Stimulated activated naive B cell treated with anti-CD40 and anti-IgM and Interleukin-4, amounts not matched to agents 10 μg/mL and 1 μg/mL and 100 μg/mL, for 72 hours (primary cell): Measurements from ENCODE around the gene SLC19A2.

Source experiments
- ATAC-seq, 2 donors: fragments of 150-1000 bp; cut with Tn5 transposase; replicated peaks; 2 replicates each; pipeline ENCODE4 v1.10.0; 2021; ENCODE audit warnings: moderate library complexity in 1 of 2
- DNase-seq: peaks from one replicate; pipeline ENCODE4 v3.0.0; 2021
- H3K27ac Mint-ChIP-seq: one replicate; pipeline ENCODE4 v1.8.0; 2022; ENCODE audit warnings: mild to moderate bottlenecking, mixed read lengths
- H3K27me3 Mint-ChIP-seq, 2 donors: one replicate each; pipeline ENCODE4 v1.8.0; 2022; ENCODE audit warnings: mixed read lengths in 2 of 2
- H3K36me3 Mint-ChIP-seq, 2 donors: one replicate each; pipeline ENCODE4 v1.8.0; 2022; ENCODE audit warnings: mixed read lengths in 2 of 2, mild to moderate bottlenecking in 1 of 2
- H3K4me1 Mint-ChIP-seq, 2 donors: one replicate each; pipeline ENCODE4 v1.8.0; 2022; ENCODE audit warnings: mixed read lengths in 2 of 2, mild to moderate bottlenecking in 1 of 2
- H3K4me3 Mint-ChIP-seq, 2 donors: one replicate each; pipeline ENCODE4 v1.8.0; 2022; ENCODE audit warnings: mild to moderate bottlenecking in 2 of 2, mixed read lengths in 2 of 2, moderate library complexity in 1 of 2
- H3K9me3 Mint-ChIP-seq, 2 donors: one replicate each; pipeline ENCODE4 v1.8.0; 2022; ENCODE audit warnings: mixed read lengths in 2 of 2, mild to moderate bottlenecking in 1 of 2

SLC19A2 gene

DNA sequence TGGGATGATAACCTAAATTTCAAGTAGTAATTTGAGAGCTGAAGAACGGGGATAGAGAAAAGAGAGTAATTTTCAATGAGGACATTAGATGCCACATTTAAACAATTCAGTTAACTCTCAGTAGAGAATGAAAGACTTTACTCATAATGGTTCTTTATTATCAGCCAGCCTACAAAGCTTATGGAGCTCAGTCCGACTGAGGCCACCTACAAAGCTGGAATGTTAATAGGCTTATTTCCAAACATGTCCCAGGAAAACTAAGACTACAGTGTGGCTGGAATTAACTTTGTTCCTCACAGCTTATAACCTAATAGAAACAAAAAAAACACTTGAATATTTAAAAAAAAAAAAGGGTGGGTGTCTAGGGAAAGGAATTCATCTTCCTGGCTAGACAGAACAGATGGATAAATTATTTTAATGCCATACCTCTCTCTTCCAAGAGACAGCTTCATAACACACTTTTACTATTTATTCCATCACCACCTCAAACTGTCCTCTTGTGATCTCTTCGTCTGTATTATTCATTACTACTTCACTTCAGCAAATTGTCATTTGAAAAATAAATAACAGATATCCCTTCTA is 9.8 kb downstream of the SLC19A2 start:
- Mint-ChIP-seq H3K9me3 (no peaks in the 10 kb centered on the region), H3K27ac (no peak overlapping the region), H3K4me1 (no peaks in the 10 kb centered on the region), H3K36me3 (peaks cover 9 to 13% of the 10 kb centered on the region in 2 donors), H3K27me3 (no peaks in the 10 kb centered on the region), H3K4me3 (no peak overlapping the region)
- ATAC-seq: no peak
- DNase-seq: no peak

DNA sequence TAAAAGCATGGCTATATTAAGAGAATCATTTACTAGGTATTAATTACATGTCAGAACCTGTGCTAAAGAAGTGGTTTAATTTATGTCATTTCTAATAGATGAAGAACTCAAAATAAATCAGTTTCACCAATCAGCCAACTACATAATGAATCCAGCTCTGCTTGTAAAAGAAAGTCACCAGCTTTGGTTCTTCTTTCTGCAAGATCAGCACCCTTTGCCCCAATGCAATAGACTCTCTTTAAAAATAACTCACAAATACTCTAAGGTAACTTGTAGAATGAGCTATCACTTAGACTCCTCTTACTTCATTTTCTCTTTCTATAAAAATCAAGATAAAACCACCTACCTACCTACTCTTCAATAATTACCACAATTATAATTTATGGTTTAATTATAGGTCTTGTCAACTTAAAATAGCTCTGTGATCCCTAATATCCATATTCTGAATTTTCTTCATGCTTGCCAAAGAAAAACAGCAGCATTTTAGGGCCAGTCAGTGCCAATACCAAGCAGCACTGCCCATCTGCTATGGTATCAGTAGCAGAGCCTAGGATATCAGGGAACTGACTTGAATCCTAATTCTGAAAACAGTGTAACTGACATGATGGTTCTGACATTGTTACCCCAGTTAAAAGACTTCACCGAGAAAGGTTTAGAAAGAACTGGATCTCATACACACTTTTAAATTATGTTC is 11.3 kb downstream of the SLC19A2 start:
- no peak for DNase-seq
- Mint-ChIP-seq H3K4me3 (no peak overlapping the region), H3K27ac (no peak overlapping the region), H3K36me3 (peaks cover 9 to 13% of the 10 kb centered on the region in 2 donors), H3K9me3 (no peaks in the 10 kb centered on the region), H3K4me1 (no peaks in the 10 kb centered on the region), H3K27me3 (no peaks in the 10 kb centered on the region)
- ATAC-seq: no peak

DNA sequence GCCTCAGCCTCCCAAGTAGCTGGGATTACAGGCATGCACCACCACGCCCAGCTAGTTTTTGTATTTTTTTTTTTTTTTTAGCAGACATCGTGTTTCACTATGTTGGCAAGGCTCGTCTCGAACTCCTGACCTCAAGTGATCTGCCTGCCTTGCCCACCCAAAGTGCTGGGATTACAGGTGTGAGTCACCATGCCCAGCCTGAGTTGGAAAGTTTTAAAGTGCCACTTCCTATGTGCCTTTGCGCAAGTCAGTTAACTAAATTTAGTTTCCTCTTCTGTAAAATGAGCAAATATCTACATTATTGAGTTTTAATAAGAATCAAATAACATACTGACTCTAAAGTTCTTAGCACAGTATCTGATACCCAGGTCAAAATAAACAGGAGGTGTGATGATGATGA is 12.4 kb downstream of the SLC19A2 start:
- H3K4me3 Mint-ChIP-seq: no peak overlapping the region
- ATAC-seq: no peak

DNA sequence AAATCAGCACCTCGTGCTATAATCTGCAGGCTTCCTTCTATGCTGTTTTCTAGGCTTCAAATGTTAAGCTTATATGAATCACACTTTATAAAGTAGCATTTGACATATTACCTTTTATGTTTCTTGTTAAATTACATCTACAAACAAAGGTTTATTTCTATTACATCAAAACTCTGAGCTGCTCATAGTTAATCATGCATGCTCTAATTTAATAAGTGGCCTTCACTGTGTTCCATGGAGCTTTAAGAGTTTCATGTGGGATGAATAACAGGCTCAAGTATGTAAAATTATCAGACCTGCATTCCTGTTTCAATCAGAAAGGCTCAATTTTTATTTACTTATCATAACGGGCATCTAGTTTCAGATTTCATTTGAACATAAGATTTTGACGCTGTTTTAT is 13.0 kb downstream of the SLC19A2 start:
- no peaks in the 10 kb centered on the region for H3K4me1 Mint-ChIP-seq
- ATAC-seq (no peak), DNase-seq (no peak)
- no peaks in the 10 kb centered on the region for H3K27me3 Mint-ChIP-seq
- H3K9me3 Mint-ChIP-seq: no peaks in the 10 kb centered on the region
- H3K4me3 Mint-ChIP-seq: no peak overlapping the region
- no peak overlapping the region for H3K27ac Mint-ChIP-seq
- peaks cover 7 to 19% of the 10 kb centered on the region in 2 donors for H3K36me3 Mint-ChIP-seq

More for the DNA sequence above, 12.4 kb downstream of the SLC19A2 start:
- no peaks in the 10 kb centered on the region for H3K4me1 Mint-ChIP-seq
- no peaks in the 10 kb centered on the region for H3K27me3 Mint-ChIP-seq
- no peak overlapping the region for H3K27ac Mint-ChIP-seq
- no peaks in the 10 kb centered on the region for H3K9me3 Mint-ChIP-seq
- peaks cover 9 to 19% of the 10 kb centered on the region in 2 donors for H3K36me3 Mint-ChIP-seq
- DNase-seq: no peak

DNA sequence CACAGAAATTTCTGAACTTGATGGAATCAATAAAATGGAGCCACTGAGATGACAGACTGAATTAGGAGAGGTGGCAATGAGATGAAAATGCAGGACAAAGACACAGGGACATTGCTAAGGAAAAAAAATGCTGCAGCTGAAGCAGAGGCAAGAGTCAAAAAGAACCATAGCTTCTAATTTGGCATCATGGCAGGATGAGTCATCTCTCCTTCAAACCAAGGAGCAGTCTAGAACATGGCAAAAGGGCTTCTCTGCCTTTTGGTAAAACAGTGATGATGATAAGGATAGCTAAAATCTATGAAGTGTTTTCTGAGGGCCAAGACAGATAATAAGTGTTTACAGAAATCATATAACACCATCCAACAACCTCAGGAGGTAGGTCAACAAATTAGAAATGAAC is 16.8 kb downstream of the SLC19A2 start:
- DNase-seq: no peak
- Mint-ChIP-seq H3K27me3 (no peaks in the 10 kb centered on the region), H3K9me3 (no peaks in the 10 kb centered on the region), H3K27ac (no peak overlapping the region), H3K36me3 (peaks cover 2 to 10% of the 10 kb centered on the region in 2 donors), H3K4me3 (no peak overlapping the region), H3K4me1 (no peaks in the 10 kb centered on the region)
- ATAC-seq: no peak

DNA sequence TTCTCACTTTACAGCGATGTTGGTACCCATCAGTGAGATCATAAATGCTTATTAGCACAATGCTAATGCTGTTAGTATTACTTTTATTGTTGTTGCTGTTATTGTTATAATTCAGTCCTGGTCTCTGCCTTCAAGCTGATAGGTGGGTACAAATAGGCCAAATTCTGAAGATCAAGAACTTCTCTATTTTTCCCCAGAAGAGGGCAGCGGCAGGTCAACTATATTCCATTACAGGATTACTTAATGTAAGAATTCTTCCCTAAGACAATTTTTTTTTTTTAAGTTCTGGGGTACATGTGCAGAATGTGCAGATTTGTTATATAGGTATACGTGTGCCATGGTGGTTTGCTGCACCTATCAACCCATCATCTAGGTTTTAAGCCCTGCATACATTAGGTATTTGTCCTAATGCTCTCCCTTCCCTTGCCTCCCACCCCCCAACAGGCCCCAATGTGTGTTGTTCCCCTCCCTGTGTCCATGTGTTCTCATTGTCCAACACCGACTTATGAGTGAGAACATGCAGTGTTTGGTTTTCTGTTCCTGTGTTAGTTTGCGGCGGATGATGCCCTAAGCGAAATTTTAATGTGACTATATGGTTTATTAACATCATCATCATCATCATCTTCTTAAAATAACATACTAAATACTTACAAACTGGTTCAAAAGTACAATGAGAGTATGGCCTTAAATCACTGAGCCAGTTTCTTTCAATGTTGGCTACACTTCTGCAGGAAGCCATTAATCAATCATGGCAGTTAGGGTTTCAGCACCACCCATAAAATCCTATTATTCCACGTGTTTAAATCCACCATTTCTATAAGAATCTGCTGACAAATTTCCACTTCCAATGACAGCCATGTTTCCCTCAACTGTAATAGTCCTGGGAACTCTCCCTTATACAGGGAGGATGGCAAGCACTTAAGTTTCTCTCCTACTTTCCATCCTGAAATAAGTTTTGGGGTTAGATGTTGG is 19.2 kb downstream of the SLC19A2 start:
- ATAC-seq (no peak), DNase-seq (no peak)
- Mint-ChIP-seq H3K9me3 (no peaks in the 10 kb centered on the region), H3K27me3 (peaks cover 0 to 1% of the 10 kb centered on the region in 2 donors), H3K4me1 (no peaks in the 10 kb centered on the region), H3K36me3 (peaks cover 2 to 10% of the 10 kb centered on the region in 2 donors), H3K4me3 (no peak overlapping the region), H3K27ac (no peak overlapping the region)

DNA sequence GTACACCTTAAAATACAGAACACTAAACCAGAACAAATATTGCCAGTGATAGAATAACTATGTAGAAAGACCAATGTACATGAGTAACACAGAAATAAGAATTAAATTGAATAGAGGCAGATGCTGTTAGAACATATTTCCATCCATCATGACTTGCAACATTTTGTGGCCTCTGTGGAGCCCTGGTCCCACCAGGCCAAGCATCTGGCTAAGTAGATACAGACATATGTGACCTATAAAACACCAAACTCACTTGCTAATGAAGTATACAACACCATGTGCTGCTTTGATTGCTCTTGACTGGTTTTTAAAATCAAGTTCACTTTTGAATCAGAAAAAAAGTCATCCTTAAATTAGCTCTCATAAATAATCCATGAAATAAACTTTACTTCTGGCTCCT is 20.5 kb downstream of the SLC19A2 start:
- H3K27me3 Mint-ChIP-seq: peaks cover 9 to 13% of the 10 kb centered on the region in 2 donors
- H3K4me1 Mint-ChIP-seq: peaks cover under 1 to 3% of the 10 kb centered on the region in 2 donors
- no peak overlapping the region for H3K27ac Mint-ChIP-seq
- H3K9me3 Mint-ChIP-seq: peaks cover 0 to 2% of the 10 kb centered on the region in 2 donors
- no peak overlapping the region for H3K4me3 Mint-ChIP-seq
- no peak for ATAC-seq
- peaks cover 2 to 14% of the 10 kb centered on the region in 2 donors for H3K36me3 Mint-ChIP-seq
- no peak for DNase-seq

DNA sequence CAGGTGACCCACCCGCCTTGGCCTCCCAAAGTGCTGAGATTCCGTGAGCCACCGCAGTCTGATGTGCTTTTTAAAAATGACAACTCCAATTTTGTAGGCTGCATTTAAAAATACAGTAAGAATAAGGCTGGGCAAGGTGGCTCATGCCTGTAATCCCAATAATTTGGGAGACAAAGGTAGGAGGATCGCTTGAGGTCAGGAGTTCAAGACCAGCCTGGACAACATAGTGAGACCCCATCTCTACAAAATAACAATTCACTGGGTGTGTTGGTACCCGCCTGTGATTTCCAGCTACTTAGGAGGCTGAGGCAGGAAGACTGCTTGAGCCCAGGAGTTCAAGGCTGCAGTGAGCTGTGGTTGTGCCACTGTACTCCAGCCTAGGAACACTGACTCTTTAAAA is 23.4 kb downstream of the SLC19A2 start:
- no peak overlapping the region for H3K27ac Mint-ChIP-seq
- no peak overlapping the region for H3K4me3 Mint-ChIP-seq
- DNase-seq (no peak), ATAC-seq (no peak)
- H3K27me3 Mint-ChIP-seq: peaks cover 13 to 16% of the 10 kb centered on the region in 2 donors
- peaks cover 1 to 6% of the 10 kb centered on the region in 2 donors for H3K4me1 Mint-ChIP-seq
- H3K9me3 Mint-ChIP-seq: peaks cover under 1 to 2% of the 10 kb centered on the region in 2 donors
- peaks cover 2 to 5% of the 10 kb centered on the region in 2 donors for H3K36me3 Mint-ChIP-seq

DNA sequence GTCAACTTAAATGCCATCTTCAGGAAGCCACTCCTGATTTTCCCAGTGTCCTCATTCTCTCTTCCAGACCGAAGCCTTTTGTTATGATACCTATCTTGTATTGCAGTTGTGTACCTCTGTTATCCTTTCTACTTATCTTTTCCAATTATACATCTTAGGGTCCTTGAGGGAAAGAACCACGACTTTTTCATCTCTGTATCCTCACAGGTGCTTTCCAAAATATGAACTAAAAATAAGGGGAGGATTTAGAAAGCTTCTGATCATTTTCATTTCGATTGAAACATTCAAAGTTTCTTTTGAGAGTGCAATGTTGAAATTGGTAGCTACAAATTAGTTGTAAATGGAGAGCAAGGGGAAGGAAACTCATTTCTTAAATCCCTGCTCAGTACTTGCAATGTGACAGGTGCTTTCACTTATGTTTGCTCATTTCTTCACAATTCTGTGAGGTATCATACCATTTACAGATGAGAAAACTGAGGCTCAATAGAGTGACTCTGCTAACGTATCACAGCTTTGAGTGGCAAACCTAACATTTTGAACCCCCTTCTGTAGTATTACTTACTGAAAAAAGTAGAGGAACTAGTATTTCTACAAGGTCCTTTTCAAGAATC is 24.2 kb downstream of the SLC19A2 start:
- peaks cover 13 to 16% of the 10 kb centered on the region in 2 donors for H3K27me3 Mint-ChIP-seq
- peaks cover 5 to 6% of the 10 kb centered on the region in 2 donors for H3K9me3 Mint-ChIP-seq
- H3K27ac Mint-ChIP-seq: no peak overlapping the region
- H3K4me1 Mint-ChIP-seq: peaks cover 1 to 6% of the 10 kb centered on the region in 2 donors
- H3K36me3 Mint-ChIP-seq: peaks cover 5 to 8% of the 10 kb centered on the region in 2 donors
- DNase-seq: no peak
- no peak for ATAC-seq
- no peak overlapping the region for H3K4me3 Mint-ChIP-seq

DNA sequence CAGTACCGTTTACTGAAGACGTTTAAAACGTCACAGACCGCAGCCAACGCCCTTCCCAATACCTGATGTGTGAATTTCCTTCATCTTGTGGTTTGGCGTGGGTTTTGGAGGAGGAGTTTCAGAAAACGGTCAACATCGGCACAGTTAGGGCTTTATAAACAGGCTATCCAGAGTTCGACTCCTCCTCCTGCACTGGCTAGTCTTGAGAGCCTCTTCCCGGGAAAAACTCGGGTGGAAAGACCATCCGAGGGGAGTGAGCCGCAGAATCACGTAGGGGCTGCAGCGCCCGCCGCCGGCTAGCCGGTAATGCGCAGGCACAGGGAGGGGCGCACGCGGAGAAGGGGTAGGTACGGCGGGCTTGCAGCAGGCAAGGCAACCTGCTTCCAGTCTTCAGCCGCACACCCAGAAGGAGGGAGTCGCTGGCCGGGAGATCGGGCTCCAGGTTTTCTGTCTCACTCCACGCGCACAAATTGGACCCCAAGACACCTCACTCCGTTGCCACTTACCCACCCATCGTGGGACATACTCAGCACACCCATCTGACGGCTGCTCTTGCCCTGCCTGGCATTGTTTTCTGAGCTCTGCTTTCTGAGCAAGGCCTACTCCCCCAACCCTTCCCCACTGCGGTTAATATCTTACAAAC is 25.4 kb downstream of the SLC19A2 start:
- Mint-ChIP-seq H3K4me1 (peaks cover 1 to 6% of the 10 kb centered on the region in 2 donors), H3K27ac (no peak overlapping the region)

DNA sequence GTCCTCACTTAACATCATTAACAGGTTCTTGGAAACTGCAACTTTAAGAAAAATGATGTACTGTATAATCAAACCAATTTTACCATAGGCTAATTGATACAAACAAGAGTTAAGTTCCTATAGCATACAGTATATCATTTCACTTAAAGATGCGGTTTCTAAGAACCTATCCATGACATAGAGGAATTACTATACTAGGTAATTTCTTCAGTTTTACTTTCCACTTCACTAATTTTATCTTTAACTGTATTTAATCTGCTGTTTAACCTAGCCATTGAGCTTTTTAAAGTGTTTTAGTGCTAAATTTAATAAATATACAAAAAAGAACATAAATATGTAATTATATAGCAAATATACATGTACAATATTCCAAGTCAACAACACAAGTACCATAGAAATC is 28.3 kb downstream of the SLC19A2 start:
- Mint-ChIP-seq H3K27ac (no peak overlapping the region), H3K27me3 (peaks cover 18 to 21% of the 10 kb centered on the region in 2 donors), H3K4me1 (peaks cover 1 to 6% of the 10 kb centered on the region in 2 donors), H3K36me3 (peaks cover 3 to 11% of the 10 kb centered on the region in 2 donors), H3K4me3 (no peak overlapping the region), H3K9me3 (peaks cover 8 to 10% of the 10 kb centered on the region in 2 donors)
- DNase-seq (no peak), ATAC-seq (no peak)

More for the DNA sequence above, 25.4 kb downstream of the SLC19A2 start:
- Mint-ChIP-seq H3K27me3 (peaks cover 18 to 21% of the 10 kb centered on the region in 2 donors), H3K36me3 (peaks cover 3 to 11% of the 10 kb centered on the region in 2 donors), H3K9me3 (peaks cover 8 to 10% of the 10 kb centered on the region in 2 donors), H3K4me3 (peak overlapping the region; percentile 60 to 73)
- DNase-seq (no peak), ATAC-seq (peak; percentile 33 to 46)

DNA sequence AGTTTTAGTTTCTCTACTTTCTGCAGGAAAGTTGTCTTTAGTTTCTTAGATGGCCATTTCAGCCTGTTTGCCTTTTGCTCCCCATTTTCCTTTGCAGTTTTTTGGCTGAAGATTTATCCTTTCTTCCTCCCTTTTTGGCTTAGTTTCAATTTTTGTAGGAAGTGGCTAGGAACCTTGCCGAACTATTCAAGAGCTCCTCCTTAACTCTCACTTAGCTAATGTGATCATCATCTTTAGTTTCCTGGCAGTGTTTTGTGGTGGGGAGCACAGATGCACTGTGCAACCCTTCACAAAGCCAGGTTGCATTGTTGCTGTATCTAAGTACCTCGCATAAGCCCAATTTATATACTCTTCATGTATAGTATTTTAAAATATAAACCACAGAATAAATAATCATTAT is 29.7 kb downstream of the SLC19A2 start:
- Mint-ChIP-seq H3K4me3 (no peak overlapping the region), H3K27ac (no peak overlapping the region), H3K27me3 (peaks cover 15 to 19% of the 10 kb centered on the region in 2 donors), H3K4me1 (peaks cover 1 to 6% of the 10 kb centered on the region in 2 donors), H3K9me3 (peaks cover 6 to 10% of the 10 kb centered on the region in 2 donors), H3K36me3 (peaks cover 3 to 8% of the 10 kb centered on the region in 2 donors)
- no peak for ATAC-seq
- DNase-seq: no peak

DNA sequence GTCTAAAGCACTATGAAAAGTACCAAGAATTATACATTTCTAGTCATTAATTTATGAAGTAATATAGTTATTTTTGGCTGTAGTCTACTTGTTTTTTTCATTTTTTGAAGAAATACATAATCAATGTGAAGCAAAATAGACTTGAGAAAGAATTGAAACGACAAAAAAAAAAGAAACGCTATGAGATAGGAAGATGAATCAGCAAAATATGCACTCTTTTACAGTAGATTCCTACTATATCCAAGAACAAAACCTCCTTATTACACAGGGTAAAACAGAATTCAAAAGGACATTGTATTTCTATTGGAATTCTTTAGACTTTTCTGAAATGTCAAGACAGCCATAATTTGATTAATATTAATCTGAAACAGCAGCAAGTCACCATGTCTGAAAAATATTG is 32.8 kb downstream of the SLC19A2 start:
- H3K4me1 Mint-ChIP-seq: no peaks in the 10 kb centered on the region
- H3K27me3 Mint-ChIP-seq: peaks cover 12 to 21% of the 10 kb centered on the region in 2 donors
- H3K4me3 Mint-ChIP-seq: no peak overlapping the region
- H3K27ac Mint-ChIP-seq: no peak overlapping the region
- DNase-seq: no peak
- peaks cover 6 to 14% of the 10 kb centered on the region in 2 donors for H3K9me3 Mint-ChIP-seq
- H3K36me3 Mint-ChIP-seq: peaks cover 3 to 8% of the 10 kb centered on the region in 2 donors
- ATAC-seq: no peak
